Neural cell (in vitro differentiated cells): ENCODE results near the gene CA12.

ENCODE experiments used
- POLR2AphosphoS5 ChIP-seq: IDR thresholded peaks from 2 replicates; pipeline ENCODE4 v1.6.1; 2012
- TF ChIP-seq, protein P1 (sequence below): fragments of 450-650 bp; IDR thresholded peaks from 2 replicates; pipeline ENCODE4 v1.5.1; 2014; ENCODE audit warnings: antibody characterized with exemption, mild to moderate bottlenecking, moderate library complexity; ENCODE audit not compliant: poor library complexity, severe bottlenecking

- no peak for TF ChIP-seq POLR2AphosphoS5
- TF ChIP-seq, protein P1, sequence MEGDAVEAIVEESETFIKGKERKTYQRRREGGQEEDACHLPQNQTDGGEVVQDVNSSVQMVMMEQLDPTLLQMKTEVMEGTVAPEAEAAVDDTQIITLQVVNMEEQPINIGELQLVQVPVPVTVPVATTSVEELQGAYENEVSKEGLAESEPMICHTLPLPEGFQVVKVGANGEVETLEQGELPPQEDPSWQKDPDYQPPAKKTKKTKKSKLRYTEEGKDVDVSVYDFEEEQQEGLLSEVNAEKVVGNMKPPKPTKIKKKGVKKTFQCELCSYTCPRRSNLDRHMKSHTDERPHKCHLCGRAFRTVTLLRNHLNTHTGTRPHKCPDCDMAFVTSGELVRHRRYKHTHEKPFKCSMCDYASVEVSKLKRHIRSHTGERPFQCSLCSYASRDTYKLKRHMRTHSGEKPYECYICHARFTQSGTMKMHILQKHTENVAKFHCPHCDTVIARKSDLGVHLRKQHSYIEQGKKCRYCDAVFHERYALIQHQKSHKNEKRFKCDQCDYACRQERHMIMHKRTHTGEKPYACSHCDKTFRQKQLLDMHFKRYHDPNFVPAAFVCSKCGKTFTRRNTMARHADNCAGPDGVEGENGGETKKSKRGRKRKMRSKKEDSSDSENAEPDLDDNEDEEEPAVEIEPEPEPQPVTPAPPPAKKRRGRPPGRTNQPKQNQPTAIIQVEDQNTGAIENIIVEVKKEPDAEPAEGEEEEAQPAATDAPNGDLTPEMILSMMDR, result no peak
Measured at GRCh38 chr15:63353261-63353660, 28.4 kb downstream of the CA12 start.
